Neural crest cell (in vitro differentiated cells): ENCODE data around the gene ZDHHC12. TPM values are rescaled to one million over a fixed set of nuclear protein-coding genes. Genes with fewer than 3 reads are reported as not detected.

Source experiments
- DNase-seq: peaks from one replicate; pipeline ENCODE4 v3.0.0; 2021; ENCODE audit warnings: low read depth, mixed read lengths, low spot score
- H3K27ac Mint-ChIP-seq: one replicate; pipeline ENCODE4 v1.8.0; 2021; ENCODE audit warnings: mild to moderate bottlenecking, mixed read lengths; ENCODE audit not compliant: unreplicated experiment
- H3K27me3 Mint-ChIP-seq: 2 replicates; pipeline ENCODE4 v1.8.0; 2021; ENCODE audit warnings: low read depth, mild to moderate bottlenecking, mixed read lengths
- H3K36me3 Mint-ChIP-seq: 2 replicates; pipeline ENCODE4 v1.8.0; 2021; ENCODE audit warnings: low read depth, mild to moderate bottlenecking, mixed read lengths
- H3K4me1 Mint-ChIP-seq: 2 replicates; pipeline ENCODE4 v1.8.0; 2021; ENCODE audit warnings: mixed read lengths
- H3K4me3 Mint-ChIP-seq: one replicate; pipeline ENCODE4 v1.8.0; 2021; ENCODE audit warnings: mild to moderate bottlenecking, mixed read lengths
- H3K9me3 Mint-ChIP-seq: 2 replicates; pipeline ENCODE4 v1.8.0; 2021; ENCODE audit warnings: mixed read lengths
- total RNA-seq: library from RNA; stranded (reverse); gene quantifications from 2 replicates; pipeline ENCODE4 v1.2.1, GENCODE V29; 2021
- TF ChIP-seq, protein P1 (sequence below): fragments of 200-600 bp; sonication (generic); conservative IDR thresholded peaks from 2 replicates; pipeline ENCODE4 v1.5.0; 2021; ENCODE audit warnings: antibody characterized with exemption, mild to moderate bottlenecking

Gene ZDHHC12
- total RNA-seq, 1 donor from 2014 or later, result 15.7 TPM

DNA sequence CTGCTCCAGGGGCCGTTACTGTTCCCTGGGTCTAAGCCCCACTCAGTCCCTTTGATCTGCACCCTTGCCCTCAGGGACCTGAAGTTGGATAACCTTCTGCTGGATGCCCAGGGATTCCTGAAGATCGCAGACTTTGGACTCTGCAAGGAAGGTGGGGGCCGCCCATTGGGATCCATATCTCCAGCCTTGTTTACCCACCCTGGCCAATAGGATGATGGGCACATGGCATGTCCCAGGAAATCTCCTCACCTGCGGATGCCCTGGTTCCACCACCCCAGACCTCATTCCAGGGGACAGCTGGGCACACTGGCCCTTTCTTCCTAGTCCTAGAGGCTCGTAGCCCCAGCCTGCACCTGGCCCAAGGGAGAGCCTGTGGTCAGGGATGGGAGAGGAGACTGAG lies 5.5 kb downstream of the ZDHHC12 start:
- H3K4me1 Mint-ChIP-seq, result peaks cover 12% of the 10 kb centered on the region
- no peaks in the 10 kb centered on the region for H3K27me3 Mint-ChIP-seq
- no peak overlapping the region for H3K27ac Mint-ChIP-seq
- no peaks in the 10 kb centered on the region for H3K36me3 Mint-ChIP-seq
- no peak for DNase-seq
- no peaks in the 10 kb centered on the region for H3K9me3 Mint-ChIP-seq
- TF ChIP-seq, protein P1, sequence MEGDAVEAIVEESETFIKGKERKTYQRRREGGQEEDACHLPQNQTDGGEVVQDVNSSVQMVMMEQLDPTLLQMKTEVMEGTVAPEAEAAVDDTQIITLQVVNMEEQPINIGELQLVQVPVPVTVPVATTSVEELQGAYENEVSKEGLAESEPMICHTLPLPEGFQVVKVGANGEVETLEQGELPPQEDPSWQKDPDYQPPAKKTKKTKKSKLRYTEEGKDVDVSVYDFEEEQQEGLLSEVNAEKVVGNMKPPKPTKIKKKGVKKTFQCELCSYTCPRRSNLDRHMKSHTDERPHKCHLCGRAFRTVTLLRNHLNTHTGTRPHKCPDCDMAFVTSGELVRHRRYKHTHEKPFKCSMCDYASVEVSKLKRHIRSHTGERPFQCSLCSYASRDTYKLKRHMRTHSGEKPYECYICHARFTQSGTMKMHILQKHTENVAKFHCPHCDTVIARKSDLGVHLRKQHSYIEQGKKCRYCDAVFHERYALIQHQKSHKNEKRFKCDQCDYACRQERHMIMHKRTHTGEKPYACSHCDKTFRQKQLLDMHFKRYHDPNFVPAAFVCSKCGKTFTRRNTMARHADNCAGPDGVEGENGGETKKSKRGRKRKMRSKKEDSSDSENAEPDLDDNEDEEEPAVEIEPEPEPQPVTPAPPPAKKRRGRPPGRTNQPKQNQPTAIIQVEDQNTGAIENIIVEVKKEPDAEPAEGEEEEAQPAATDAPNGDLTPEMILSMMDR, result no peak
- no peak overlapping the region for H3K4me3 Mint-ChIP-seq

DNA sequence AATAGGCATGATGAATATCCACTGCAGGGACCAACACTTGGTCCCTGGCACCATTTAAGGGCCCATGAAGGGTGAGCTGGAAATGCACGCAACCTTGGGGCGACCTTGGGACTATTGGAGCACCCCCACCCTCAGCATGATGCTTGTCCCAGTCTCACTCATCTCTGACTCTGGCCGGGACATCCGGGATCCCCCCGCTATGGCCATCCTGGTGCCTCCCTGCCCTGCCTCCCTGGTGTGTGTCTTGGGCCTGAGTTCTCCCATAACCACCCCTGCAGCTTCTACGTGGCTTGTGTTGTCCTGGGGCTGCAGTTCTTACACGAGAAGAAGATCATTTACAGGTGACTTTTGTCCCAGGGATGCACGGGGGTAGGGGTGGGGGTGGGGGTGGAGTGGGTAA lies 5.9 kb downstream of the ZDHHC12 start:
- H3K27me3 Mint-ChIP-seq, result no peaks in the 10 kb centered on the region
- no peak overlapping the region for H3K4me3 Mint-ChIP-seq
- no peak for DNase-seq
- TF ChIP-seq, protein P1, result no peak
- no peaks in the 10 kb centered on the region for H3K9me3 Mint-ChIP-seq
- H3K27ac Mint-ChIP-seq, result no peak overlapping the region
- no peaks in the 10 kb centered on the region for H3K36me3 Mint-ChIP-seq
- peaks cover 9% of the 10 kb centered on the region for H3K4me1 Mint-ChIP-seq

DNA sequence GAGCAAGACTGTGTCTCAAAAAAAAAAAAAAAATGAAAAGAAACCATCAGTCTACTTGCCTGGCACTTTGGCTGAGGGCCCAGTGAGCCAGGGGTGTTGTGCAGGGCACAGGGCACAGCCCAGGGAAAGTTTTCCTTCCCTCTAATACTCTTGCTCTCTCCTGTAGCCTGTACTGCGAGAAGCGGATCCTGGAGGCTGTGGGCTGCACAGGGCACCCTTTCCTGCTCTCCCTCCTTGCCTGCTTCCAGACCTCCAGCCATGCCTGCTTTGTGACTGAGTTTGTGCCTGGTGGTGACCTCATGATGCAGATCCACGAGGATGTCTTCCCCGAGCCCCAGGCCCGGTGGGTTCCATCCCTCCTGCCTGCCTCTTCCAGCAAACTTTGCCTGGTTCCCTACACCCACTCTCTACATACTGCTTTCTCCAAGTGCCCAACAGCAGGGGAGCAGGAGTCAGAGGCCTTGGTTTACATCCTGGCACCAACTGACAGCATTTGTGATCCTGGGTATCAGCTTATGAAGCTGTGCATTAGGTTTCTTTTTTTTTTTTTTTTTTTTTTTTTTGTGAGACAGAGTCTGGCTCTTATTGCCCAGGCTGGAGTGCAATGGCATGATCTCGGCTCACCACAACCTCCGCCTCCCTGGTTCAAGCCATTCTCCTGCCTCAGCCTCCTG lies 7.2 kb downstream of the ZDHHC12 start:
- DNase-seq, result no peak
- H3K4me1 Mint-ChIP-seq, result no peaks in the 10 kb centered on the region
- TF ChIP-seq, protein P1, result no peak
- no peak overlapping the region for H3K27ac Mint-ChIP-seq
- no peaks in the 10 kb centered on the region for H3K36me3 Mint-ChIP-seq
- H3K27me3 Mint-ChIP-seq, result no peaks in the 10 kb centered on the region
- H3K9me3 Mint-ChIP-seq, result no peaks in the 10 kb centered on the region
- H3K4me3 Mint-ChIP-seq, result no peak overlapping the region

DNA sequence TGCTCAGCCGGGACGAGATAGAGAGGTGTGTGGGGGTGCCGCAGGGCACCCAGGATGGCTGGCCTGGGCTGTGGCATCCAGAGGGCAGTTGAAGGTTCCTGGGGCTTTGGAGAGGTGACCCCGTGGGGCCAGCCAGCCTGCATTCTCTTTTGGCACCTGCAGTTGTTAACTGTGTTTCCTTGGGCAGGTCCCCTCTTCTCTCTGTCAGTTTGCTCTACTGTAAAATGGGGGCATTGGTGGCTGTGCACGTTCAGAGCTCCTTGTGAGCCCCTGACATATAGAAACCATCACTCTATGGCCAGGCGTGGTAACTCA lies 8.5 kb downstream of the ZDHHC12 start:
- TF ChIP-seq, protein P1, result no peak
- no peak for DNase-seq
- no peak overlapping the region for H3K27ac Mint-ChIP-seq
- no peaks in the 10 kb centered on the region for H3K36me3 Mint-ChIP-seq
- H3K9me3 Mint-ChIP-seq, result no peaks in the 10 kb centered on the region
- H3K4me1 Mint-ChIP-seq, result no peaks in the 10 kb centered on the region
- H3K4me3 Mint-ChIP-seq, result no peak overlapping the region
- H3K27me3 Mint-ChIP-seq, result no peaks in the 10 kb centered on the region

DNA sequence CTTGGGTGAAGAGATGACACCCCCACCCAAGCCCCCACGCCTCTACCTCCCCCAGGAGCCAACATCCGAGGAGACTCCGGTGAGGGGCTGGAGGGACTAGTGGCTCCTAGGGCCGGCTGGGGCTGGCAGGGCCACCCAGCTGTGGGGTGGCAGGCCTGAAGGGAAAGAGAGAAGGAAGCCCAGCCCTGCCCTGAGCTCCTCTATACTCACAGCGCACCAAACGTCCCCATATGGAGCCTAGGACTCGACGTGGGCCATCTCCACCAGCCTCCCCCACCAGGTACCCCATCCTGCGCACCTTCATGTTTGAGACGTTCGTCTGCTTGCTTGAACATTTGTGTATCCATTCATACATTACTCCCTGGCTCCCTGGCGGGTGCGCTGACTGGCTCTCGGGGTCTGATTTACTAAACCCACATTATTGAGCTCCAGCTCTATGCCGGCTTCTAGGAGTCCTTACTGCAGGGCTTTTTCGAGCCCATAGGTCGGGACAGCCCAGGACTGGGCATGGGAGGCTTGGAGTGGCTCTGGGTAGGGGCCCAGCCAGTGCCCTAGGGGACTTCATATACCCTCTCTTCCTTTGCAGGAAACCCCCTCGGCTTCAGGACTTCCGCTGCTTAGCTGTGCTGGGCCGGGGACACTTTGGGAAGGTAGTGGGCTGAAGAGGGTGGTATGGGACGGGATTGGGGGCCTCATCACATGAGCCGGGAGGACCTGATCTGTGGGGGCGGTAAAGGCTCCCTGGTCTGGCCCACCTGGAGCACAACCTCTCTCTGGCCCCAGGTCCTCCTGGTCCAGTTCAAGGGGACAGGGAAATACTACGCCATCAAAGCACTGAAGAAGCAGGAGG lies 9.1 kb downstream of the ZDHHC12 start:
- Mint-ChIP-seq H3K9me3 (no peaks in the 10 kb centered on the region), H3K36me3 (peaks cover 3% of the 10 kb centered on the region), H3K4me3 (no peak overlapping the region), H3K27me3 (no peaks in the 10 kb centered on the region), H3K27ac (no peak overlapping the region), H3K4me1 (no peaks in the 10 kb centered on the region)
- TF ChIP-seq, protein P1, result no peak
- no peak for DNase-seq
